Glutamatergic neuron (in vitro differentiated cells): ENCODE results near the gene REPS2. TPM values are rescaled to one million over a fixed set of nuclear protein-coding genes. Genes with fewer than 3 reads are reported as not detected.

Experiments used
- DNase-seq: peaks from one replicate; pipeline ENCODE4 v3.0.0; 2022
- H3K27ac Mint-ChIP-seq: one replicate; pipeline ENCODE4 v1.8.0; 2020; ENCODE audit warnings: mild to moderate bottlenecking, mixed read lengths, inconsistent platforms; ENCODE audit not compliant: unreplicated experiment
- H3K27me3 Mint-ChIP-seq: one replicate; pipeline ENCODE4 v1.8.0; 2020; ENCODE audit warnings: mild to moderate bottlenecking, moderate library complexity, mixed read lengths, inconsistent platforms; ENCODE audit not compliant: unreplicated experiment
- H3K36me3 Mint-ChIP-seq: one replicate; pipeline ENCODE4 v1.8.0; 2020; ENCODE audit warnings: mild to moderate bottlenecking, mixed read lengths, inconsistent platforms; ENCODE audit not compliant: unreplicated experiment
- H3K4me1 Mint-ChIP-seq: one replicate; pipeline ENCODE4 v1.8.0; 2020; ENCODE audit warnings: mild to moderate bottlenecking, low read depth, mixed read lengths, inconsistent platforms; ENCODE audit not compliant: unreplicated experiment
- H3K4me3 Mint-ChIP-seq: one replicate; pipeline ENCODE4 v1.8.0; 2020; ENCODE audit warnings: mild to moderate bottlenecking, mixed read lengths, inconsistent platforms; ENCODE audit not compliant: unreplicated experiment
- H3K9me3 Mint-ChIP-seq: one replicate; pipeline ENCODE4 v1.8.0; 2020; ENCODE audit warnings: mild to moderate bottlenecking, moderate library complexity, mixed read lengths, inconsistent platforms; ENCODE audit not compliant: unreplicated experiment
- total RNA-seq: library from RNA; stranded (reverse); fragmentation: NEBNext Ultra II Directional; extraction: Animal tissue kit (Norgen Biotek cat#: 25700); gene quantifications from one replicate; pipeline ENCODE4 v1.2.1, GENCODE V29; 2021; ENCODE audit not compliant: unreplicated experiment
- TF ChIP-seq, protein P1 (sequence below): fragments of 200-600 bp; sonication (generic); IDR thresholded peaks from one replicate; pipeline ENCODE4 v1.5.0; 2021; ENCODE audit not compliant: partially characterized antibody, unreplicated experiment

Gene REPS2
- total RNA-seq, 1 donor from 2014 or later: 3.1 TPM

- no peak overlapping the region for H3K4me3 Mint-ChIP-seq
- no peaks in the 10 kb centered on the region for H3K27me3 Mint-ChIP-seq
- H3K9me3 Mint-ChIP-seq: no peaks in the 10 kb centered on the region
- DNase-seq: no peak
- TF ChIP-seq, protein P1, sequence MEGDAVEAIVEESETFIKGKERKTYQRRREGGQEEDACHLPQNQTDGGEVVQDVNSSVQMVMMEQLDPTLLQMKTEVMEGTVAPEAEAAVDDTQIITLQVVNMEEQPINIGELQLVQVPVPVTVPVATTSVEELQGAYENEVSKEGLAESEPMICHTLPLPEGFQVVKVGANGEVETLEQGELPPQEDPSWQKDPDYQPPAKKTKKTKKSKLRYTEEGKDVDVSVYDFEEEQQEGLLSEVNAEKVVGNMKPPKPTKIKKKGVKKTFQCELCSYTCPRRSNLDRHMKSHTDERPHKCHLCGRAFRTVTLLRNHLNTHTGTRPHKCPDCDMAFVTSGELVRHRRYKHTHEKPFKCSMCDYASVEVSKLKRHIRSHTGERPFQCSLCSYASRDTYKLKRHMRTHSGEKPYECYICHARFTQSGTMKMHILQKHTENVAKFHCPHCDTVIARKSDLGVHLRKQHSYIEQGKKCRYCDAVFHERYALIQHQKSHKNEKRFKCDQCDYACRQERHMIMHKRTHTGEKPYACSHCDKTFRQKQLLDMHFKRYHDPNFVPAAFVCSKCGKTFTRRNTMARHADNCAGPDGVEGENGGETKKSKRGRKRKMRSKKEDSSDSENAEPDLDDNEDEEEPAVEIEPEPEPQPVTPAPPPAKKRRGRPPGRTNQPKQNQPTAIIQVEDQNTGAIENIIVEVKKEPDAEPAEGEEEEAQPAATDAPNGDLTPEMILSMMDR: no peak
- H3K4me1 Mint-ChIP-seq: peaks cover 3% of the 10 kb centered on the region
- H3K27ac Mint-ChIP-seq: no peak overlapping the region
- H3K36me3 Mint-ChIP-seq: no peaks in the 10 kb centered on the region
Observed at GRCh38 chrX:17020356-17020755, 73.9 kb downstream of the REPS2 start.

DNA sequence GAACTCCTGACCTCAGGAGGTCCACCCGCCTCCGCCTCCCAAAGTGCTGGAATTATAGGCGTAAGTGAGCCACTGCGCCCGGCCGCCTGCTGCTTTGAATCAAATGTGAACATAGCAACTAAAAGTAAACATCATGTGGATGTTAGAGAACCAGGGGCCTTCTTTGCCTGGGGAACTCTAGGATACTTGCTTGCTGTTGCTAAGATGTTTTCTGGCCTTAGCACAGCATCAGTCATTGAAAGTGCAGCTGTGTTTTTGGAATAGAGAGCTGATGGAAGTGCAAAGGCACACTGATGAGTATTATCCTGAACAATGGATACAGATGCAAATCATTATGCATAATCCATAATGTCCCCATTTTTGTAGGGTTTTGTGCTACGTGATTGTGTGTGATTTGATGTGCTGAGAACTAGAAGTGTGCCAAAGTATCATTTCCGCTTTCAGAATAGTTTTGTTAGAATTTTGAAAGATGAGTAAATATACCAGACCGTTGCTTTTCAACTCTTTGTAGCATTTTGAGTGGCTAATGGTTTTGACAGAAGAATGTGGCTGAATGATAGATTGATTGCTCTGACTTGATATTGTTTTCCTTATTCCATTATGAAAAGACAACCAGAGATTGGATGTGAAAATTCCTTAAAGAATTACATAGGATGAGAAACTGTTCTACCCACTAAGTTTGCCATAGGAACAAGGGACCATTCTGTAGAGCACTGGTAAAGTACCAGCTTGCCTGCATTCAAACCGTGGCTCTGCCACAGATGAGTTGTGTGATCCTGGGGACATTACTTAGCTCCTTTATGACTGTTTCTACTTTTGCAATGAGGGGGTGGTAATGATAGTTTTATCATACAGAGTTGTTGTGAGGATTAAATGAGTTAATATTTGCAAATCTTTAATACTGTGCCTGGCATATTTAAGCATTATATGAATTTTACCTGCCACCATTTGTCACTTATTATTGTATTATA is 74.7 kb downstream of the REPS2 start:
- H3K4me3 Mint-ChIP-seq: no peak overlapping the region
- DNase-seq: no peak
- peaks cover 6% of the 10 kb centered on the region for H3K4me1 Mint-ChIP-seq
- TF ChIP-seq, protein P1: no peak
- no peaks in the 10 kb centered on the region for H3K9me3 Mint-ChIP-seq
- H3K27me3 Mint-ChIP-seq: no peaks in the 10 kb centered on the region
- no peak overlapping the region for H3K27ac Mint-ChIP-seq
- H3K36me3 Mint-ChIP-seq: no peaks in the 10 kb centered on the region

DNA sequence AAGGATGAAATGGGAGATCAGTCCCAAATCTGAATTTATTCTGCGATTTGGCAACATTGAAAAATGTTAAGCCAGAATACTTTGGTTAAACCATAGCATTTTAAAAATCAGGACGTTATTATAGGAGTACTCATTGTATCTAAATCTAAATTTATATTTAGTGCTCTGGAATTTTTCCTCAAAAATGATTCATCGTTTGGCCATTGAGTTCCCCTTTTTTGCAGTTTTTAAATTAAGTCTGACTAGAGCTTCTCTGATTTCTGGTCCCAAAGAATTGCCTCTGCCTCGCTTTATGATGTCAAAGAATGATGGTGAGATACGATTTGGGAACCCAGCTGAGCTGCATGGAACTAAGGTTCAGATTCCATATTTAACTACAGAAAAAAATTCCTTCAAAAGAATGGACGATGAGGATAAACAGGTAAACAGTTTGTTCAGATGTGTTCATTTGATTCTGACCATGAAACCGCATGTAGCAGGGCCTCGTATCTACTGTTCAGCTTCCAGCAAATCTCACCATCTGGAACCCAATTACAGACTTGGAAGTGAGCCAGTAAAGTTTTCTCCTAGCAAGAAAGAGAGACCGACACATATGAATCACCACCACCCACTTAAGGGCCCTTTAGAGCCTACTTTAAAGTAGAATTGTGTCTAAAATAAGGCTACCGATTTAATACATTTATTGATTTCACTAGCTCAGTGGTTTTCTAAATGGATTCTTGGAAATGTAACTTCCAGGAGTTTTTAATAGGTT is 75.6 kb downstream of the REPS2 start:
- H3K27me3 Mint-ChIP-seq: no peaks in the 10 kb centered on the region
- H3K9me3 Mint-ChIP-seq: no peaks in the 10 kb centered on the region
- H3K4me3 Mint-ChIP-seq: no peak overlapping the region
- H3K36me3 Mint-ChIP-seq: no peaks in the 10 kb centered on the region
- peaks cover 6% of the 10 kb centered on the region for H3K4me1 Mint-ChIP-seq
- TF ChIP-seq, protein P1: no peak
- no peak for DNase-seq
- H3K27ac Mint-ChIP-seq: no peak overlapping the region

DNA sequence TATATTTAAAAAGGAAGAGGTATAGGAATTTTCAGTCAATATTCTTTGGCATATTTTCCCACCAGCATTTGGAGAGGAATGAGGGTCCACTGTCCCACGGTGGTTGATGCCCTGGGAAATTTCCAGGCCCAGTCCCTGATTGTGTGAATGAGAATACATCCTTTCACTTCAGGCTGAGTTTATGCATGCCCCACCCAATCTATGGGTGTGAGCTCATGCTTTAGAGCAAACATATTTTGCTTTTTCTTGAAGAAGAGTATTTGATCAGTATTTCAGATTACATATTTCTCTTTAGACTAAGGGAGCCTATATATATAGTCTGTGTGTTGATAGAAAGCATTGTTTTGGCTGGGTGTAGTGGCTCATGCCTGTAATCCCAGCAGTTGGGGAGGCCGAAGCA is 77.2 kb downstream of the REPS2 start:
- no peak overlapping the region for H3K27ac Mint-ChIP-seq
- H3K4me3 Mint-ChIP-seq: no peak overlapping the region
- no peaks in the 10 kb centered on the region for H3K36me3 Mint-ChIP-seq
- H3K4me1 Mint-ChIP-seq: peaks cover 6% of the 10 kb centered on the region
- TF ChIP-seq, protein P1: no peak
- H3K27me3 Mint-ChIP-seq: no peaks in the 10 kb centered on the region
- no peaks in the 10 kb centered on the region for H3K9me3 Mint-ChIP-seq
- no peak for DNase-seq
